ENCODE measurements around the gene SEPTIN1. TPM values are rescaled to one million over a fixed set of nuclear protein-coding genes. Genes with fewer than 3 reads are reported as not detected.

SEPTIN1 gene
- total and polyA plus RNA-seq, 8 donors, result 2.5 to 6.3 (median 3.1) TPM

DNA sequence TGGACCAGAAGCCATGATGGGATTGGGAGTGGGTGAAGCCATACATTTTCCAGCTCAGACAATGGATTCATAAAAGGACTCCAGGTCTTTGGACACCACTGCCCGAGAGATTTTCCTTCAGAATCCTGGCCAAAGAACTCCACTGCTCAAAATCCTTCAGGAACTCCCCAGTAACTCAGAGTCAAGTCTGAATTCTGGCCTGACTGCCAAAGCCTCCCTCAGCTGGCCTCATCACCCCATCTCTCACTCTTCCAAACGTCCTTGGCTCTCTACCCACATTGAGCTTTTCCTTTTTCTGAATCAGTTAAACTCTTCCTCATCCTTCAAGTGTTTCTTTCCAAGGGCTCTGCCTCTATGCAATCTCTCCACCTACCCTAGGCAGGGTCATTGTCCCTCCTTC lies 1.2 kb upstream of the SEPTIN1 start:
- intact Hi-C loops (cut with DNase I), result no loop called here
- no peak overlapping the region for H3K27ac ChIP-seq
- TF ChIP-seq, protein P1, sequence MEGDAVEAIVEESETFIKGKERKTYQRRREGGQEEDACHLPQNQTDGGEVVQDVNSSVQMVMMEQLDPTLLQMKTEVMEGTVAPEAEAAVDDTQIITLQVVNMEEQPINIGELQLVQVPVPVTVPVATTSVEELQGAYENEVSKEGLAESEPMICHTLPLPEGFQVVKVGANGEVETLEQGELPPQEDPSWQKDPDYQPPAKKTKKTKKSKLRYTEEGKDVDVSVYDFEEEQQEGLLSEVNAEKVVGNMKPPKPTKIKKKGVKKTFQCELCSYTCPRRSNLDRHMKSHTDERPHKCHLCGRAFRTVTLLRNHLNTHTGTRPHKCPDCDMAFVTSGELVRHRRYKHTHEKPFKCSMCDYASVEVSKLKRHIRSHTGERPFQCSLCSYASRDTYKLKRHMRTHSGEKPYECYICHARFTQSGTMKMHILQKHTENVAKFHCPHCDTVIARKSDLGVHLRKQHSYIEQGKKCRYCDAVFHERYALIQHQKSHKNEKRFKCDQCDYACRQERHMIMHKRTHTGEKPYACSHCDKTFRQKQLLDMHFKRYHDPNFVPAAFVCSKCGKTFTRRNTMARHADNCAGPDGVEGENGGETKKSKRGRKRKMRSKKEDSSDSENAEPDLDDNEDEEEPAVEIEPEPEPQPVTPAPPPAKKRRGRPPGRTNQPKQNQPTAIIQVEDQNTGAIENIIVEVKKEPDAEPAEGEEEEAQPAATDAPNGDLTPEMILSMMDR (IDR thresholded peaks at IDR 0.05), result no peak
- H3K4me1 ChIP-seq, result peaks cover 0 to 21% of the 10 kb centered on the region in 2 donors
- no peaks in the 10 kb centered on the region for H3K27me3 ChIP-seq
- no peaks in the 10 kb centered on the region for H3K9me3 ChIP-seq
- no peaks in the 10 kb centered on the region for H3K36me3 ChIP-seq
- DNase-seq (no peak), ATAC-seq (no peak)
- no peak overlapping the region for H3K4me3 ChIP-seq

DNA sequence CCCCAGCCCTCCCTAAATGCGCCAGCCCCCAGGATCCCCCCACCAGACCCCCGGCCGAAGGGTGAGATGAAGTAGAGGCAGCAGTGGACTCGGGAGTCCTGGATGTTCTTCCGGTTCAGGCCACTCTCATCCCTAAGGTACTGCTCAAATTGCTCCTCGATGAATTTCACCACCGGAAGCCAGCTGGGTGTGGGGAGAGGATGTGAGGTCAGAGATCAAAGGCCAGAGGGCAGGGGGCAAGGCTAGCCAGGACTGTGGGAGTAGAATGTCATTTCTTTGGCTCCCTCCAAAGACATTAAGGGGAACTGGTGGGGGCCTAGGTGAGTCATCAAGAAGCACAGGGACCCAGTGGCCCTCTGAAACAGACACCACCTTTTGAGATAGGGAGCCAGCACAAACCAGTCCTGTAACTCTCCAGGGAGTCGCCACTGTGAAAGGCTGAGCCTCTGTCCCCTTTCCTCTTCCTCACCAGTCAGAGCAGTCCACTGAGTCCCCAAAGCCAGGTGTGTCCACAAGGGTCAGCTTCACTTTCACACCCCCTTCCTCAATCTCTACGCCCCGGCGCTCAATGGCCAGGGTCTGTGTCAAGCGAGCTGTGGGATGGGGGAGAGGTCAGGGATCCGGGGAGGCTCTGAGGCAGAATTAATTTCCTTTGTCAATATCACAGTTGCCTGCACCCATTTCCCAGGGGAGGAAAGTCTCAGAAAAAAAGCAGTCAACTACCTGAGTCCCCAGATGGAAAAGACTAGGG lies 895 bp downstream of the SEPTIN1 start:
- TF ChIP-seq, protein P1 (IDR thresholded peaks at IDR 0.05), result no peak
- ATAC-seq, result no peak
- Histone ChIP-seq H3K36me3 (no peaks in the 10 kb centered on the region), H3K9me3 (no peaks in the 10 kb centered on the region), H3K4me3 (peak overlapping the region in 1 of 2 donors; percentile 23), H3K27ac (peak overlapping the region in 1 of 2 donors; percentile 37), H3K27me3 (no peaks in the 10 kb centered on the region), H3K4me1 (peaks cover 4 to 33% of the 10 kb centered on the region in 2 donors)
- no peak for DNase-seq
- intact Hi-C loops (cut with DNase I), result no loop called here

DNA sequence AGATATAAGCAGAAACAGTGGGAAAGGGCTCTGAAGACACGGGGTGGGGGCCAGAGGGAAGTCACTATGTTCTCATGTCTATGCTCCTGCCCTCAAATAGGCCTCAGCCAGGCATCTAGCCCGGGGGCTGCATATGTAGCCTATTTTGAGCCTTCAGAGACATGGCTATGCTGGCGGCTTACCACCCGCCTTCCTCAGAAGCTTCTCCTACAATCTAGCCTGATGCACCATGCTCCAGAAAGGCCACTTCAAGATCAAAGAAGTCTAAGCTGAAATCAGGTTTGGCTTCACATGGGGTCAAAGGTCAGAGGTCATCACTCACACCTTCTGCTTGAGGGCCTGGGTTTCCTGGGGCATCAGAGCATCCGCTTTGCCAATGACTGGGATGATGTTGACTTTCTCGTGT lies 1.6 kb downstream of the SEPTIN1 start:
- Histone ChIP-seq H3K4me1 (peaks cover 4 to 33% of the 10 kb centered on the region in 2 donors), H3K9me3 (no peaks in the 10 kb centered on the region), H3K4me3 (no peak overlapping the region), H3K36me3 (no peaks in the 10 kb centered on the region), H3K27ac (no peak overlapping the region), H3K27me3 (no peaks in the 10 kb centered on the region)
- intact Hi-C loops (cut with DNase I), result no loop called here
- DNase-seq (no peak), ATAC-seq (no peak)
- TF ChIP-seq, protein P1 (IDR thresholded peaks at IDR 0.05), result no peak

DNA sequence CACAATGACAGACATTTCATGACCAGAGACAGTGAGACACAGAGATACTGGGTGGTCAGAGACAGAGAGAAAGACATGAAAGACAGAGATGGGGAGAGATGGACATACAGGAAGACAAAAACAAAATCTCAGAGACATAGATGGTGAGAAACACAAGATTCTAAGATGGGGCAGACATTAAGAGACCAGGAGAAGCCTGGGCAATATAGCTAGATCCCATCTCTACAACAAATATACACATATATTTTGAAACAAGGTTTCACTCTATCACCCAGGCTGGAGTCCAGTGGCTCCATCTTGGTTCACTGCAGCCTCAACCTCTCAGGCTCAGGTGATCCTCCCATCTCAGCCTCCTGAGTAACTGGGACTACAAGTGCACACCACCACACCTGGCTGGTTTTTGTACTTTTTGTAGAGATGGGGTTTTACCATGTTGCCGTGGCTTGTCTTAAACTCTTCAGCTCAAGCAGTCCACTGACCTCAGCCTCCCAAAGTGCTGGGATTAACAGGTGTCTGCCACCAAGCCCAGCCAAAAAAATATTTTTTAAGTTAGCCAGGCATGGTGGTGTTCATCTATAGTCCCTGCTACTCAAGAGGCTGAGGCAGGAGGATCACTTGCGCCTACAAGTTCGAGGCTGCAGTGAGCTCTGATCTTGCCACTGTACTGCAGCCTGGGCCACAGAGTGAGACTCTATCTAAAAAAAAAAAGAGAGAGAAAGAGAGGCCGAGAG lies 2.1 kb downstream of the SEPTIN1 start:
- ATAC-seq, result no peak
- Histone ChIP-seq H3K4me1 (peaks cover 4 to 33% of the 10 kb centered on the region in 2 donors), H3K36me3 (no peaks in the 10 kb centered on the region), H3K9me3 (no peaks in the 10 kb centered on the region), H3K4me3 (no peak overlapping the region), H3K27me3 (no peaks in the 10 kb centered on the region), H3K27ac (no peak overlapping the region)
- TF ChIP-seq, protein P1 (IDR thresholded peaks at IDR 0.05), result no peak
- no peak for DNase-seq
- intact Hi-C loops (cut with DNase I), result no loop called here

DNA sequence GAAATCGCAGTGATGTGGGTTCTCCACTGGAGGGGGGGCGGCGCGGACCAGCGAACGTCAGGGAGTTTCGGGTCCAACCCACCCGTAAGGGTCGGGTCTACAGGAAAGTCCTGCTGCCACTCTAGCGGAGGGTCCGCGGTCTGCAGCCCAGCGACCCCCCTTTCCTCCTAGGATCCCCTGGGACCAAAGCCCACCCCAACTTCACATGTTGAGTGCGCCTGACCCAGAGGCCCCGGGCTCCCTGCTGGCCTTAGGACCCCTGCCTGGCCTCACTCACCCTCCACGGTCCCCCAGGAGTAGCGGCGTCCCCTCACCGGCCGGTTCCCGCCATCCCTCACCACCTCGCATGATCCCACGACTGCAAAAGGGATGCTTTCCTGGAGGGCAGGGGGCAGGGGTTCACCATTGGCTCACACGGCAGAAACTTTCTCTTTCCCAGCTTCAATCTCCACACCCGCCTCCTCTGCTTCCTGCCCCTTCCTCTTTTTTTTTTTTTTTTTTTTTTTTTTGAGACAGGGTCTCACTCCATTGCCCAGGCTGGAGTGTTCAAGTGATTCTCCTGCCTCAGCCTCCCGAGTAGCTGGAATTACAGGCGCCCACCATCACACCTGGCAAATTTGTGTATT lies 3.1 kb downstream of the SEPTIN1 start:
- H3K9me3 ChIP-seq, result no peaks in the 10 kb centered on the region
- no peaks in the 10 kb centered on the region for H3K27me3 ChIP-seq
- ATAC-seq (no peak), DNase-seq (no peak)
- no peaks in the 10 kb centered on the region for H3K36me3 ChIP-seq
- TF ChIP-seq, protein P1 (IDR thresholded peaks at IDR 0.05), result no peak
- peak overlapping the region; percentile 45 to 69 for H3K4me3 ChIP-seq
- H3K4me1 ChIP-seq, result peaks cover 4 to 33% of the 10 kb centered on the region in 2 donors
- peak overlapping the region; percentile 99 to 100 for H3K27ac ChIP-seq
- intact Hi-C loops (cut with DNase I), result no loop called here
